Breast epithelium (tissue), 4 donors: Measurements from ENCODE around the gene MUSTN1. TPM values are rescaled to one million over a fixed set of nuclear protein-coding genes. Genes with fewer than 3 reads are reported as not detected.

Experiments
- DNase-seq, 2 donors: peaks; one replicate each; pipeline ENCODE4 v3.0.0-alpha.2; 2019; ENCODE audit warnings: low spot score in 2 of 2
- H3K27ac ChIP-seq, 2 donors: fragments of 200-600 bp; sonication (generic) in 1 of 2; one replicate each; pipeline ENCODE4 v1.5.1; 2016 to 2019; ENCODE audit warnings: mild to moderate bottlenecking in 1 of 2
- H3K27me3 ChIP-seq, 2 donors: fragments of 200-600 bp; sonication (generic) in 1 of 2; one replicate each; pipeline versions ENCODE4 v1.5.1 to v1.6.0; 2017 to 2019; ENCODE audit warnings: control low read depth in 1 of 2, mild to moderate bottlenecking in 1 of 2
- H3K36me3 ChIP-seq: fragments of 200-600 bp; one replicate; pipeline ENCODE4 v1.5.1; 2019
- H3K4me1 ChIP-seq, 2 donors: fragments of 200-600 bp; sonication (generic); one replicate each; pipeline ENCODE4 v1.5.1; 2016 to 2019; ENCODE audit warnings: control low read depth in 1 of 2
- H3K4me3 ChIP-seq, 3 donors: fragments of 200-600 bp; sonication (generic); 1 replicate in 2 of 3; 2 replicates in 1 of 3; pipeline ENCODE4 v1.5.1; 2016 to 2019; ENCODE audit warnings: mild to moderate bottlenecking in 3 of 3, moderate library complexity in 2 of 3
- H3K9me3 ChIP-seq, 2 donors: fragments of 200-600 bp; sonication (generic) in 1 of 2; one replicate each; pipeline ENCODE4 v1.5.1; 2016 to 2019; ENCODE audit warnings: control low read depth in 1 of 2
- CTCF ChIP-seq, 3 donors: fragments of 450-650 bp; IDR thresholded peaks; one replicate each; pipeline ENCODE4 v1.5.1; 2016 to 2017; ENCODE audit warnings: antibody characterized with exemption in 3 of 3, mild to moderate bottlenecking in 3 of 3, moderate library complexity in 3 of 3
- POLR2A ChIP-seq: fragments of 450-650 bp; IDR thresholded peaks from one replicate; pipeline ENCODE4 v1.6.1; 2016; ENCODE audit warnings: antibody characterized with exemption, mild to moderate bottlenecking, moderate library complexity
- POLR2AphosphoS5 ChIP-seq, 3 donors: sonication (generic); formaldehyde crosslinking; IDR thresholded peaks; one replicate each; pipeline ENCODE4 v1.6.1; 2017; ENCODE audit warnings: antibody characterized with exemption in 3 of 3
- intact Hi-C: fragments of 100-400 bp; cut with DNase I; formaldehyde crosslinking; loops from one replicate; pipeline ENCODE4 v1.15.1; 2023; ENCODE audit warnings: low total_unique reads
- total RNA-seq, 3 donors: library from RNA; depleted of rRNA; stranded (reverse); fragments of >200 nt; gene quantifications; one replicate each; pipeline ENCODE4 v1.1.0, GENCODE V29; 2016

Gene MUSTN1
- total RNA-seq, 3 donors from 2014 or later: 5.9 to 13.0 (median 6.9) TPM

- no peaks in the 10 kb centered on the region for H3K36me3 ChIP-seq
- intact Hi-C loops: no loop called here
- TF ChIP-seq POLR2A: no peak
- no peak for TF ChIP-seq CTCF (IDR thresholded peaks at IDR 0.05)
- no peak for TF ChIP-seq POLR2AphosphoS5 (IDR thresholded peaks at IDR 0.05)
- H3K27ac ChIP-seq: no peak overlapping the region
- no peaks in the 10 kb centered on the region for H3K27me3 ChIP-seq
- H3K4me3 ChIP-seq: no peak overlapping the region
- H3K4me1 ChIP-seq: no peaks in the 10 kb centered on the region
- H3K9me3 ChIP-seq: no peaks in the 10 kb centered on the region
- peak in 1 of 2 donors; percentile 34 for DNase-seq
Measured at GRCh38 chr3:52784931-52785590, 49.8 kb downstream of the MUSTN1 start.

- no peaks in the 10 kb centered on the region for H3K9me3 ChIP-seq
Measured at GRCh38 chr3:52784021-52784621, 50.7 kb downstream of the MUSTN1 start.

GRCh38 chr3:52783211-52783555, 51.6 kb downstream of the MUSTN1 start:
- DNase-seq: peak in 1 of 2 donors; percentile 17
- H3K4me3 ChIP-seq: no peak overlapping the region
- TF ChIP-seq POLR2AphosphoS5 (IDR thresholded peaks at IDR 0.05) (no peak), CTCF (IDR thresholded peaks at IDR 0.05) (no peak)
- intact Hi-C loops: no loop called here
- no peaks in the 10 kb centered on the region for H3K27me3 ChIP-seq
- H3K9me3 ChIP-seq: no peaks in the 10 kb centered on the region
- H3K36me3 ChIP-seq: no peaks in the 10 kb centered on the region
- no peaks in the 10 kb centered on the region for H3K4me1 ChIP-seq
- no peak overlapping the region for H3K27ac ChIP-seq

More at GRCh38 chr3:52784021-52784621, 50.7 kb downstream of the MUSTN1 start:
- no peak overlapping the region for H3K27ac ChIP-seq
- no peak for TF ChIP-seq CTCF (IDR thresholded peaks at IDR 0.05)
- no peak for TF ChIP-seq POLR2A
- TF ChIP-seq POLR2AphosphoS5 (IDR thresholded peaks at IDR 0.05): no peak
- intact Hi-C loops: no loop called here
- H3K36me3 ChIP-seq: no peaks in the 10 kb centered on the region
- H3K4me1 ChIP-seq: no peaks in the 10 kb centered on the region
- peak in 1 of 2 donors; percentile 43 for DNase-seq
- H3K4me3 ChIP-seq: no peak overlapping the region
- no peaks in the 10 kb centered on the region for H3K27me3 ChIP-seq

Other genes starting within 250 kb of the MUSTN1 start
- 10 to 100 TPM; 81.0 to 98.7 (median 98.6) TPM for gene PBRM1, start 149.1 kb downstream of the MUSTN1 start, total RNA-seq
- gene GNL3, start 149.0 kb downstream of the MUSTN1 start, total RNA-seq: 100 to 1,000 TPM in 2 of 3 donors, 10 to 100 TPM in 1; 57.3 to 137 (median 126) TPM
- 10 to 100 TPM; 44.5 to 65.7 (median 56.4) TPM for gene GLT8D1, start 129.2 kb downstream of the MUSTN1 start, total RNA-seq
- 10 to 100 TPM; 77.1 to 90.2 (median 86.5) TPM for gene SPCS1, start 128.9 kb downstream of the MUSTN1 start, total RNA-seq
- gene NEK4, start 64.1 kb downstream of the MUSTN1 start, total RNA-seq: 10 to 100 TPM; 16.5 to 32.4 (median 30.0) TPM
- under 1 TPM in 2 of 3 donors, not detected in 1; 0.32 to 0.33 TPM for gene ITIH1, start 57.4 kb downstream of the MUSTN1 start, total RNA-seq
- 1 to 10 TPM in 1 of 3 donors, under 1 TPM in 2; 0.64 to 6.6 (median 0.88) TPM for gene ITIH3, start 40.2 kb downstream of the MUSTN1 start, total RNA-seq
- 1 to 10 TPM; 5.6 to 9.5 (median 5.8) TPM for gene ITIH4, start 4.3 kb downstream of the MUSTN1 start, total RNA-seq
- 10 to 100 TPM; 14.0 to 18.7 (median 14.7) TPM for gene STIMATE, start 62.5 kb upstream of the MUSTN1 start, total RNA-seq
- 10 to 100 TPM; 17.9 to 35.1 (median 30.2) TPM for gene SFMBT1, start 211.1 kb upstream of the MUSTN1 start, total RNA-seq